PFSK-1 (cell line): ENCODE results near the gene PRDM9.

ENCODE experiments used
- FOXP2 ChIP-seq: optimal IDR thresholded peaks from 2 replicates; pipeline ENCODE3; 2011; ENCODE audit warnings: borderline replicate concordance, control low read depth, inconsistent platforms; ENCODE audit not compliant: insufficient read depth; ENCODE audit errors: extremely low read length, extremely low read depth
- POLR2AphosphoS5 ChIP-seq: IDR thresholded peaks from 2 replicates; pipeline ENCODE4 v1.6.1; 2012; ENCODE audit warnings: low read depth, mild to moderate bottlenecking, control low read depth, low read length, moderate library complexity
- REST ChIP-seq, 2 experiments: IDR thresholded peaks; 2 replicates each; pipeline versions ENCODE4 v1.6.1 to v1.8.0; 2011 to 2012; ENCODE audit warnings: low read depth in 2 of 2, low read length in 2 of 2, control low read depth in 1 of 2, inconsistent platforms in 1 of 2, mild to moderate bottlenecking in 1 of 2, moderate library complexity in 1 of 2; ENCODE audit not compliant: insufficient read depth in 1 of 2
- SIN3A ChIP-seq: IDR thresholded peaks from 2 replicates; pipeline ENCODE4 v1.6.1; 2012; ENCODE audit warnings: mild to moderate bottlenecking, low read length, moderate library complexity, borderline replicate concordance; ENCODE audit not compliant: insufficient read depth
- TAF1 ChIP-seq: IDR thresholded peaks from 2 replicates; pipeline ENCODE4 v1.6.1; 2012; ENCODE audit warnings: low read length, control low read depth, borderline replicate concordance; ENCODE audit not compliant: insufficient read depth

PRDM9 gene

GRCh38 chr5:23522553-23522952, 15.1 kb downstream of the PRDM9 start:
- TF ChIP-seq FOXP2 = no peak
- TF ChIP-seq POLR2AphosphoS5 = no peak
- TF ChIP-seq SIN3A = no peak
- TF ChIP-seq REST (IDR thresholded peaks at IDR 0.05; ENCODE audit: insufficient read depth in 1 of 2, low read depth in 2 of 2, low read length in 2 of 2) = no peak
- no peak for TF ChIP-seq TAF1

- TF ChIP-seq TAF1 (no peak), SIN3A (no peak), FOXP2 (no peak), REST (IDR thresholded peaks at IDR 0.05; ENCODE audit: insufficient read depth in 1 of 2, low read depth in 2 of 2, low read length in 2 of 2) (no peak), POLR2AphosphoS5 (no peak)
Measured at GRCh38 chr5:23523031-23523430, 15.6 kb downstream of the PRDM9 start.

GRCh38 chr5:23523998-23524397, 16.6 kb downstream of the PRDM9 start:
- TF ChIP-seq POLR2AphosphoS5 (no peak), TAF1 (no peak), SIN3A (no peak), FOXP2 (no peak), REST (IDR thresholded peaks at IDR 0.05; ENCODE audit: insufficient read depth in 1 of 2, low read depth in 2 of 2, low read length in 2 of 2) (no peak)

GRCh38 chr5:23525751-23526150, 18.3 kb downstream of the PRDM9 start:
- TF ChIP-seq REST (IDR thresholded peaks at IDR 0.05; ENCODE audit: insufficient read depth in 1 of 2, low read depth in 2 of 2, low read length in 2 of 2) = no peak
- TF ChIP-seq TAF1 = no peak
- no peak for TF ChIP-seq POLR2AphosphoS5
- no peak for TF ChIP-seq SIN3A
- TF ChIP-seq FOXP2 = no peak

GRCh38 chr5:23528677-23529076, 21.3 kb downstream of the PRDM9 start:
- TF ChIP-seq SIN3A = no peak
- no peak for TF ChIP-seq TAF1
- no peak for TF ChIP-seq POLR2AphosphoS5
- no peak for TF ChIP-seq FOXP2
- TF ChIP-seq REST (IDR thresholded peaks at IDR 0.05; ENCODE audit: insufficient read depth in 1 of 2, low read depth in 2 of 2, low read length in 2 of 2) = no peak
